HEK293 (cell line): ENCODE measurements around the gene DES.
A peak's percentile ranks its signal among the peaks of the same experiment; 100 is the strongest.

Source experiments
- CTCF ChIA-PET: fragments of 350-600 bp; formaldehyde crosslinking; extraction: SDS; loops from one replicate; lab custom pipeline; 2021; ENCODE audit warnings: antibody characterized with exemption; lab: Yijun Ruan, JAX
- POLR2A ChIA-PET: fragments of 300-600 bp; formaldehyde crosslinking; extraction: SDS; loops from one replicate; lab custom pipeline; 2020; ENCODE audit warnings: antibody characterized with exemption, inconsistent platforms; lab: Yijun Ruan, JAX
- H3K27ac ChIP-seq: fragments of 200-500 bp; sonication (Bioruptor generic); 2 replicates; pipeline ENCODE4 v1.5.1; 2014; ENCODE audit warnings: low read depth, low read length, control low read depth, inconsistent platforms; ENCODE audit errors: extremely low read depth
- H3K36me3 ChIP-seq, 2 experiments: fragments of 200-500 bp in 1 of 2; sonication (Bioruptor generic) in 1 of 2; 1 replicate in 1 of 2; 2 replicates in 1 of 2; pipeline ENCODE4 v1.5.1; 2014 to 2017; ENCODE audit warnings: inconsistent platforms in 2 of 2, low read length in 2 of 2; ENCODE audit not compliant: control insufficient read depth in 2 of 2, insufficient read depth in 1 of 2
- H3K4me1 ChIP-seq: fragments of 200-500 bp; sonication (Bioruptor generic); 2 replicates; pipeline ENCODE4 v1.5.1; 2014; ENCODE audit warnings: mild to moderate bottlenecking, low read length, inconsistent platforms; ENCODE audit not compliant: control insufficient read depth, insufficient read depth
- H3K4me3 ChIP-seq: 2 replicates; pipeline ENCODE4 v1.5.1; 2011; ENCODE audit warnings: low read depth, mild to moderate bottlenecking, control low read depth, low read length, moderate library complexity
- H3K9me3 ChIP-seq: fragments of 200-500 bp; sonication (Bioruptor generic); 2 replicates; pipeline ENCODE4 v1.5.1; 2014; ENCODE audit warnings: low read depth, low read length, inconsistent platforms; ENCODE audit not compliant: control insufficient read depth, insufficient read depth
- GLI4 ChIP-seq: fragments of 450-650 bp; formaldehyde crosslinking; IDR thresholded peaks from 2 replicates; pipeline ENCODE4 v1.5.1; 2016; ENCODE audit warnings: missing biosample characterization, missing genetic modification characterization
- PRDM4 ChIP-seq: fragments of 450-650 bp; formaldehyde crosslinking; IDR thresholded peaks from 2 replicates; pipeline ENCODE4 v1.5.1; 2017; ENCODE audit warnings: missing biosample characterization, missing genetic modification characterization
- SCRT2 ChIP-seq: fragments of 450-650 bp; formaldehyde crosslinking; IDR thresholded peaks from 2 replicates; pipeline ENCODE4 v1.5.1; 2016; ENCODE audit warnings: missing biosample characterization, missing genetic modification characterization
- ZNF157 ChIP-seq: fragments of 450-650 bp; formaldehyde crosslinking; IDR thresholded peaks from 2 replicates; pipeline ENCODE4 v1.5.1; 2016; ENCODE audit warnings: missing biosample characterization, missing genetic modification characterization
- ZNF169 ChIP-seq: fragments of 450-650 bp; formaldehyde crosslinking; IDR thresholded peaks from 2 replicates; pipeline ENCODE4 v1.5.1; 2016; ENCODE audit warnings: missing biosample characterization, missing genetic modification characterization
- ZNF202 ChIP-seq: fragments of 450-650 bp; formaldehyde crosslinking; IDR thresholded peaks from 2 replicates; pipeline ENCODE4 v1.5.1; 2016; ENCODE audit warnings: missing biosample characterization, missing genetic modification characterization, borderline replicate concordance
- ZNF211 ChIP-seq: fragments of 450-650 bp; formaldehyde crosslinking; IDR thresholded peaks from 2 replicates; pipeline ENCODE4 v1.5.1; 2016; ENCODE audit warnings: low read depth, missing biosample characterization, missing genetic modification characterization
- ZNF221 ChIP-seq: fragments of 450-650 bp; formaldehyde crosslinking; IDR thresholded peaks from 2 replicates; pipeline ENCODE4 v1.5.1; 2017; ENCODE audit warnings: missing biosample characterization, missing genetic modification characterization, borderline replicate concordance
- ZNF350 ChIP-seq: fragments of 450-650 bp; formaldehyde crosslinking; IDR thresholded peaks from 2 replicates; pipeline ENCODE4 v1.5.0; 2017; ENCODE audit warnings: missing biosample characterization, mild to moderate bottlenecking, missing genetic modification characterization
- ZNF362 ChIP-seq: fragments of 450-650 bp; formaldehyde crosslinking; IDR thresholded peaks from 2 replicates; pipeline ENCODE4 v1.5.1; 2016; ENCODE audit warnings: missing biosample characterization, missing genetic modification characterization
- ZNF391 ChIP-seq: fragments of 450-650 bp; formaldehyde crosslinking; IDR thresholded peaks from 2 replicates; pipeline ENCODE4 v1.5.1; 2016; ENCODE audit warnings: low read depth, missing biosample characterization, missing genetic modification characterization, borderline replicate concordance
- ZNF473 ChIP-seq: fragments of 450-650 bp; formaldehyde crosslinking; IDR thresholded peaks from 2 replicates; pipeline ENCODE4 v1.5.1; 2017; ENCODE audit warnings: missing biosample characterization, missing genetic modification characterization
- ZNF549 ChIP-seq: fragments of 450-650 bp; IDR thresholded peaks from 2 replicates; pipeline ENCODE4 v1.5.1; 2018; ENCODE audit warnings: missing biosample characterization, missing genetic modification characterization, mild to moderate bottlenecking, inconsistent platforms, moderate library complexity
- ZNF558 ChIP-seq: fragments of 450-650 bp; formaldehyde crosslinking; IDR thresholded peaks from 2 replicates; pipeline ENCODE4 v1.5.1; 2016; ENCODE audit warnings: missing biosample characterization, missing genetic modification characterization
- ZNF580 ChIP-seq: fragments of 450-650 bp; formaldehyde crosslinking; IDR thresholded peaks from 2 replicates; pipeline ENCODE4 v1.5.1; 2016; ENCODE audit warnings: missing biosample characterization, missing genetic modification characterization
- ZNF629 ChIP-seq: fragments of 450-650 bp; formaldehyde crosslinking; IDR thresholded peaks from 2 replicates; pipeline ENCODE4 v1.5.1; 2017; ENCODE audit warnings: missing biosample characterization, missing genetic modification characterization
- ZNF639 ChIP-seq: fragments of 450-650 bp; formaldehyde crosslinking; IDR thresholded peaks from 2 replicates; pipeline ENCODE4 v1.5.1; 2016; ENCODE audit warnings: missing biosample characterization, missing genetic modification characterization
- ZNF645 ChIP-seq: fragments of 450-650 bp; formaldehyde crosslinking; IDR thresholded peaks from 2 replicates; pipeline ENCODE4; 2016; ENCODE audit warnings: missing biosample characterization, missing genetic modification characterization
- ZNF792 ChIP-seq: fragments of 450-650 bp; formaldehyde crosslinking; IDR thresholded peaks from 2 replicates; pipeline ENCODE4 v1.5.1; 2016; ENCODE audit warnings: missing biosample characterization, missing genetic modification characterization

DES gene

GRCh38 chr2:219461047-219461514 is 42.9 kb downstream of the DES start:
- no peaks in the 10 kb centered on the region for H3K9me3 ChIP-seq
- H3K27ac ChIP-seq = no peak overlapping the region
- H3K36me3 ChIP-seq = peaks cover 0 to 28% of the 10 kb centered on the region in 2 experiments; a peak in 2 of 3 replicates
- H3K4me3 ChIP-seq = no peak overlapping the region
- TF ChIP-seq PRDM4 (no peak), ZNF580 (tag by site-specific recombination) (no peak), SCRT2 (tag by site-specific recombination) (peak; percentile 18; the same call in 1 of the 2 replicates), ZNF362 (tag by site-specific recombination) (no peak), ZNF473 (no peak), ZNF211 (no peak), ZNF169 (tag by site-specific recombination) (no peak), ZNF391 (no peak)
- CTCF ChIA-PET = interaction anchor here (0.6 to 1.6 kb wide), 4 partner anchors 35 to 213 kb away, joined by 3 to 11 read pairs (median 4); a partner anchor contains a TSS
- peaks cover 2% of the 10 kb centered on the region; the same call in 1 of the 2 replicates for H3K4me1 ChIP-seq
- POLR2A ChIA-PET = no interaction called here

- H3K36me3 ChIP-seq = peaks cover 0 to 33% of the 10 kb centered on the region in 2 experiments; a peak in 2 of 3 replicates
- no peak overlapping the region for H3K4me3 ChIP-seq
- POLR2A ChIA-PET = interaction anchor here (0.5 kb wide), 1 partner anchor 74 kb away, joined by 6 read pairs; no protein-coding TSS in a partner anchor
- TF ChIP-seq ZNF558 (tag by site-specific recombination) = no peak
- no peak for TF ChIP-seq ZNF792 (tag by site-specific recombination)
- no peak for TF ChIP-seq ZNF350 (tag by site-specific recombination)
- TF ChIP-seq ZNF639 = no peak
- no peak for TF ChIP-seq ZNF391
- no peak for TF ChIP-seq ZNF629
- TF ChIP-seq ZNF645 (tag by site-specific recombination) = no peak
- TF ChIP-seq ZNF221 (tag by site-specific recombination) = no peak
- no peak for TF ChIP-seq ZNF202 (tag by site-specific recombination)
- TF ChIP-seq ZNF157 (tag by site-specific recombination) = no peak
- TF ChIP-seq ZNF549 = no peak
- no peak for TF ChIP-seq PRDM4
- no peak for TF ChIP-seq GLI4
- peaks cover 2% of the 10 kb centered on the region; the same call in 1 of the 2 replicates for H3K4me1 ChIP-seq
- H3K9me3 ChIP-seq = no peaks in the 10 kb centered on the region
- H3K27ac ChIP-seq = no peak overlapping the region
- CTCF ChIA-PET = interaction anchor here (0.9 to 1.6 kb wide), 2 partner anchors 48 to 69 kb away, joined by 4 to 11 read pairs; no protein-coding TSS in a partner anchor
Measured at GRCh38 chr2:219461669-219462068, 43.5 kb downstream of the DES start.
